ENCODE data around the gene FGFR3.

DNA sequence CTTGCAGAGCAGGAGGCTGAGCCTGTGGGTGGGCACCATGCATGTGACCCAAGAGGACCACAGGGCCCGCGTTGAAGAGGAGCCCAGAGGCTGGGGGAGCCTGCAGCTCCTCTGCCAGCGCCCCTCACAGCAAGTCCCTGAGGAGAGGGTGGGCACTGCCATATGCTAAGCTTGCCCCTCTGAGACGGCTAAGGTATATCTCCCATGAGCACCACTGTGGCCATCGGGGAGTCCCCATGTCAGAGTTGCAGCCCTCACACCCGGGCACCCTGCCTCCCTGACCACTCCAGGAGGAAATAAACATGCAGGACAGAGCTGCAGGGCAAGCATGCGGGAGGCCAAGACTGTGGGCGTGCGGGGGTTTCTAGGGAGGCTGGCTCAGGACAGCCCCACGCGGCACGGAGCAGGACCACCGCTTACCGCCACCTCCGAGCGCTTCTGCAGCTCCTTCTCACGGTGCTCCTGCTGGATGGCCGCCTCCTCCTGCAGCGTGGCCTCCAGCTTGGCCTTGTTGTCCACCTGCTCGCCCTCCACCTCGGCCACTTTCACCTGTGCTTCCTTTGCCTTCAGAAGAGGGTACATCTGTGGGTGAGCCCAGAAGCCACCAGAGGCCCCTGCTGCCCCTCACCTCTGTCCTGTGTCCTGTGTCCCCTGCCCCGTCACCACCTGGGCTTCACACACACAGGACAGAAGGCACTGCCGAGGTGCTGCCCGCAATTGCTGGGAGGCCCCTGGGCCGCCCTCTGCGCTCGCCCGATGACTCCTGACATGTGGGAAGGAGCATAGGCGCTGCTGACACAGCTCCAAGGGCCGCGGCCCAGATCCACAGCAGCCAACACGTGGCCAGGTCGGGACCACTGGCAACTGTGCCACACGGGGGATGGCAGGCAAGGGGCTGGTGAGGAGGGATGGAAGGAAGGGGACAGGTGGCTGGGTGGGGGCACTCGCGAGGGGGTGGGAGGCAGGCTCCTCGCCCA is 29.8 kb downstream of the FGFR3 start:
- TF ChIP-seq, protein P1, sequence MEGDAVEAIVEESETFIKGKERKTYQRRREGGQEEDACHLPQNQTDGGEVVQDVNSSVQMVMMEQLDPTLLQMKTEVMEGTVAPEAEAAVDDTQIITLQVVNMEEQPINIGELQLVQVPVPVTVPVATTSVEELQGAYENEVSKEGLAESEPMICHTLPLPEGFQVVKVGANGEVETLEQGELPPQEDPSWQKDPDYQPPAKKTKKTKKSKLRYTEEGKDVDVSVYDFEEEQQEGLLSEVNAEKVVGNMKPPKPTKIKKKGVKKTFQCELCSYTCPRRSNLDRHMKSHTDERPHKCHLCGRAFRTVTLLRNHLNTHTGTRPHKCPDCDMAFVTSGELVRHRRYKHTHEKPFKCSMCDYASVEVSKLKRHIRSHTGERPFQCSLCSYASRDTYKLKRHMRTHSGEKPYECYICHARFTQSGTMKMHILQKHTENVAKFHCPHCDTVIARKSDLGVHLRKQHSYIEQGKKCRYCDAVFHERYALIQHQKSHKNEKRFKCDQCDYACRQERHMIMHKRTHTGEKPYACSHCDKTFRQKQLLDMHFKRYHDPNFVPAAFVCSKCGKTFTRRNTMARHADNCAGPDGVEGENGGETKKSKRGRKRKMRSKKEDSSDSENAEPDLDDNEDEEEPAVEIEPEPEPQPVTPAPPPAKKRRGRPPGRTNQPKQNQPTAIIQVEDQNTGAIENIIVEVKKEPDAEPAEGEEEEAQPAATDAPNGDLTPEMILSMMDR (IDR thresholded peaks at IDR 0.05; ENCODE audit: low read depth, low read length), result no peak
- no peak for TF ChIP-seq POLR2A (IDR thresholded peaks at IDR 0.05; ENCODE audit: extremely low read depth, insufficient read length)
- TF ChIP-seq, protein P2, sequence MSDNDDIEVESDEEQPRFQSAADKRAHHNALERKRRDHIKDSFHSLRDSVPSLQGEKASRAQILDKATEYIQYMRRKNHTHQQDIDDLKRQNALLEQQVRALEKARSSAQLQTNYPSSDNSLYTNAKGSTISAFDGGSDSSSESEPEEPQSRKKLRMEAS (IDR thresholded peaks at IDR 0.05; ENCODE audit: low read depth, low read length), result no peak

All from NB4 (cell line).